Left ventricle myocardium inferior (tissue), 1 donor: ENCODE data around the gene AGO3. TPM values are rescaled to one million over a fixed set of nuclear protein-coding genes. Genes with fewer than 3 reads are reported as not detected.

Experiments
- DNase-seq: peaks from one replicate; pipeline ENCODE4 v3.0.0-alpha.2; 2020
- H3K27ac ChIP-seq: fragments of 200-600 bp; replicated peaks from 2 replicates; pipeline ENCODE4 v1.8.0; 2021
- H3K27me3 ChIP-seq: fragments of 200-600 bp; 2 replicates; pipeline ENCODE4 v1.8.0; 2021; ENCODE audit warnings: low read depth
- H3K36me3 ChIP-seq: fragments of 200-600 bp; 2 replicates; pipeline ENCODE4 v1.8.0; 2021
- H3K4me1 ChIP-seq: fragments of 200-600 bp; 2 replicates; pipeline ENCODE4 v1.8.0; 2021
- H3K4me3 ChIP-seq: fragments of 200-600 bp; 2 replicates; pipeline ENCODE4 v1.8.0; 2021; ENCODE audit warnings: mild to moderate bottlenecking, moderate library complexity
- H3K9me3 ChIP-seq: fragments of 200-600 bp; replicated peaks from 2 replicates; pipeline ENCODE4 v1.8.0; 2021
- intact Hi-C: fragments of 100-400 bp; cut with micrococcal nuclease; formaldehyde crosslinking; loops from one replicate; pipeline ENCODE4 v1.11.0; 2022
- total RNA-seq: library from RNA; stranded (reverse); fragmentation: NEBNext Ultra II Directional; extraction: Animal tissue kit (Norgen Biotek cat#: 25700); gene quantifications from one replicate; pipeline ENCODE4 v1.2.1, GENCODE V29; 2021
- TF ChIP-seq, protein P1 (sequence below): fragments of 200-600 bp; IDR thresholded peaks from 2 replicates; pipeline ENCODE4 v1.8.0; 2021; ENCODE audit warnings: antibody characterized with exemption, mild to moderate bottlenecking, borderline replicate concordance
- donor health status: DM: no; HTN: yes; CAD: no; lungs with severe emphysema.

The AGO3 gene
- total RNA-seq, 1 donor from 2014 or later, result 12.1 TPM

- Histone ChIP-seq H3K4me1 (no peaks in the 10 kb centered on the region), H3K36me3 (peaks cover 90% of the 10 kb centered on the region), H3K27ac (no peak overlapping the region), H3K27me3 (no peaks in the 10 kb centered on the region), H3K9me3 (no peaks in the 10 kb centered on the region), H3K4me3 (no peak overlapping the region)
- TF ChIP-seq, protein P1, sequence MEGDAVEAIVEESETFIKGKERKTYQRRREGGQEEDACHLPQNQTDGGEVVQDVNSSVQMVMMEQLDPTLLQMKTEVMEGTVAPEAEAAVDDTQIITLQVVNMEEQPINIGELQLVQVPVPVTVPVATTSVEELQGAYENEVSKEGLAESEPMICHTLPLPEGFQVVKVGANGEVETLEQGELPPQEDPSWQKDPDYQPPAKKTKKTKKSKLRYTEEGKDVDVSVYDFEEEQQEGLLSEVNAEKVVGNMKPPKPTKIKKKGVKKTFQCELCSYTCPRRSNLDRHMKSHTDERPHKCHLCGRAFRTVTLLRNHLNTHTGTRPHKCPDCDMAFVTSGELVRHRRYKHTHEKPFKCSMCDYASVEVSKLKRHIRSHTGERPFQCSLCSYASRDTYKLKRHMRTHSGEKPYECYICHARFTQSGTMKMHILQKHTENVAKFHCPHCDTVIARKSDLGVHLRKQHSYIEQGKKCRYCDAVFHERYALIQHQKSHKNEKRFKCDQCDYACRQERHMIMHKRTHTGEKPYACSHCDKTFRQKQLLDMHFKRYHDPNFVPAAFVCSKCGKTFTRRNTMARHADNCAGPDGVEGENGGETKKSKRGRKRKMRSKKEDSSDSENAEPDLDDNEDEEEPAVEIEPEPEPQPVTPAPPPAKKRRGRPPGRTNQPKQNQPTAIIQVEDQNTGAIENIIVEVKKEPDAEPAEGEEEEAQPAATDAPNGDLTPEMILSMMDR, result no peak
- DNase-seq, result no peak
- intact Hi-C loops, result no loop called here
Measured at GRCh38 chr1:35902671-35903070, 28.2 kb upstream of the AGO3 start.

- intact Hi-C loops, result no loop called here
Measured at GRCh38 chr1:35914717-35915116, 16.2 kb upstream of the AGO3 start.

DNA sequence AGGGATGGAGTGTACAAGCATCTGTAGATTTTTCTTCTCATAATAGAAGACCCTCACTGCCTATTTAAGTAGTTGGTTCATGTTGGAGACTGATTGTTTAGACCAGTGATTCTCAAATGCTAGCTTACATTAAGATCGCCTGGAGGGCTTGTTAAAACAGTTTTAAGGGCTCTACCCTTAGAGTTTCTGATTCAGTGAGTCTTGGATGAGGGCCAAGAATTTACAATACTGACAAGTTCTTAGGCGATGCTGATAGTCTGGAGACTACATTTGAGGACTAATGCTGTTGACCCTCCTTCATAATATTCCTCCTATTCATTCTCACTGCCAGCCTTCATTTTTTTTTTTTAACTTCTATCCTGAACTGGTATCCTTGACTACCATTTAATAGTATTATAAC is 15.2 kb upstream of the AGO3 start:
- intact Hi-C loops, result no loop called here
- no peak overlapping the region for H3K4me3 ChIP-seq
- peaks cover 99% of the 10 kb centered on the region for H3K36me3 ChIP-seq
- no peak for DNase-seq
- no peaks in the 10 kb centered on the region for H3K27me3 ChIP-seq
- no peaks in the 10 kb centered on the region for H3K4me1 ChIP-seq
- H3K9me3 ChIP-seq, result no peaks in the 10 kb centered on the region
- TF ChIP-seq, protein P1, result no peak
- no peak overlapping the region for H3K27ac ChIP-seq

More at GRCh38 chr1:35914717-35915116, 16.2 kb upstream of the AGO3 start:
- TF ChIP-seq, protein P1, result no peak
- Histone ChIP-seq H3K9me3 (no peaks in the 10 kb centered on the region), H3K4me1 (no peaks in the 10 kb centered on the region), H3K27me3 (no peaks in the 10 kb centered on the region), H3K27ac (no peak overlapping the region), H3K4me3 (no peak overlapping the region), H3K36me3 (peaks cover 99% of the 10 kb centered on the region)
- no peak for DNase-seq

DNA sequence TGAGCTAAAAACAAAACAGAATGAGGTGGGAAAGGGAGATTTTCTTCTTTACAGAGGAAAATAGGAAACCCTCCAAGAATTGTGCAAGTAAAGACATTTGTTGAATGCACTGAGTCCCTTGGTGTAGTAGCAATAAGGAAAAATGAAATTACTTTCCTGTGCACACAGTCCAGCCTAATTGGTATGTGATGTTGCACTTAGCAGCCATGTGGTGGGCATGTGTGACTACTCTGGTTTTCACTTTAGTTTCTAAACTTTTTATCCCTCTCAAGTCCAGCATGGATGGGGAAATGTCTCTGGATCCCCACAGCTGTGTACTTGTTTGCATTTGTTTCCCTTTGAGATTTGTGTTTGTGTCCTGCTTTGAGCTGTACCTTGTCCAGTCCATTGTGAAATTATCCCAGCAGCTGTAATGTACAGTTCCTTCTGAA is 7.1 kb upstream of the AGO3 start:
- no peak for DNase-seq
- Histone ChIP-seq H3K9me3 (no peaks in the 10 kb centered on the region), H3K4me3 (no peak overlapping the region), H3K27ac (no peak overlapping the region), H3K4me1 (peaks cover 15% of the 10 kb centered on the region), H3K36me3 (peaks cover 26% of the 10 kb centered on the region), H3K27me3 (no peaks in the 10 kb centered on the region)
- intact Hi-C loops, result no loop called here
- TF ChIP-seq, protein P1, result no peak

GRCh38 chr1:35924838-35925237 is 6.1 kb upstream of the AGO3 start:
- DNase-seq, result no peak
- no peaks in the 10 kb centered on the region for H3K27me3 ChIP-seq
- intact Hi-C loops, result no loop called here
- H3K36me3 ChIP-seq, result peaks cover 15% of the 10 kb centered on the region
- TF ChIP-seq, protein P1, result no peak
- H3K27ac ChIP-seq, result no peak overlapping the region
- peaks cover 20% of the 10 kb centered on the region for H3K4me1 ChIP-seq
- no peaks in the 10 kb centered on the region for H3K9me3 ChIP-seq
- H3K4me3 ChIP-seq, result no peak overlapping the region
